Activated CD8-positive, alpha-beta T cell treated with anti-CD3 and anti-CD28 coated beads for 36 hours (primary cell): ENCODE measurements around the gene DNAJB5. TPM values are rescaled to one million over a fixed set of nuclear protein-coding genes. Genes with fewer than 3 reads are reported as not detected.
"Not testable (repeated sequence)": the region's sequence is repeated elsewhere in the genome, so short reads cannot be mapped to it uniquely, and the experiment has no call there.

Source experiments
- ATAC-seq: fragments of 200-7000 bp; cut with Tn5 transposase; one replicate; pipeline ENCODE4 v1.10.0; 2021; ENCODE audit warnings: mild to moderate bottlenecking, moderate library complexity
- CTCF ChIA-PET: fragments of 350-600 bp; sonication (Branson Sonifier 250); formaldehyde crosslinking; loops from one replicate; lab custom pipeline; 2021; ENCODE audit warnings: antibody characterized with exemption; lab: Charles Lee
- POLR2A ChIA-PET: fragments of 350-600 bp; sonication (Branson Sonifier 250); formaldehyde crosslinking; loops from one replicate; lab custom pipeline; 2021; ENCODE audit warnings: antibody characterized with exemption; lab: Charles Lee
- DNase-seq: peaks from one replicate; pipeline ENCODE4 v3.0.0-alpha.2; 2020
- H3K27ac Mint-ChIP-seq: one replicate; pipeline ENCODE4 v1.8.0; 2021; ENCODE audit warnings: mild to moderate bottlenecking, mixed read lengths
- H3K27me3 Mint-ChIP-seq: one replicate; pipeline ENCODE4 v1.8.0; 2021; ENCODE audit warnings: mixed read lengths
- H3K36me3 Mint-ChIP-seq: one replicate; pipeline ENCODE4 v1.8.0; 2021; ENCODE audit warnings: low read depth, mixed read lengths
- H3K4me1 Mint-ChIP-seq: one replicate; pipeline ENCODE4 v1.8.0; 2021; ENCODE audit warnings: low read depth, mixed read lengths
- H3K4me3 Mint-ChIP-seq: one replicate; pipeline ENCODE4 v1.8.0; 2021; ENCODE audit warnings: mild to moderate bottlenecking, moderate library complexity, mixed read lengths
- H3K9me3 Mint-ChIP-seq: one replicate; pipeline ENCODE4 v1.8.0; 2021; ENCODE audit warnings: mixed read lengths
- intact Hi-C: fragments of 100-400 bp; cut with micrococcal nuclease; formaldehyde crosslinking; loops from one replicate; pipeline ENCODE4 v1.10.0; 2022
- total RNA-seq, 2 experiments: library from RNA; stranded (reverse); gene quantifications; one replicate each; pipeline ENCODE4 v1.2.3, GENCODE V29; 2021
- TF ChIP-seq, protein P1 (sequence below): fragments of 200-600 bp; IDR thresholded peaks from one replicate; pipeline ENCODE4 v1.8.0; 2022; ENCODE audit warnings: antibody characterized with exemption, mild to moderate bottlenecking

DNAJB5 gene
- total RNA-seq = 10 to 100 TPM; 14.6 to 16.4 TPM

DNA sequence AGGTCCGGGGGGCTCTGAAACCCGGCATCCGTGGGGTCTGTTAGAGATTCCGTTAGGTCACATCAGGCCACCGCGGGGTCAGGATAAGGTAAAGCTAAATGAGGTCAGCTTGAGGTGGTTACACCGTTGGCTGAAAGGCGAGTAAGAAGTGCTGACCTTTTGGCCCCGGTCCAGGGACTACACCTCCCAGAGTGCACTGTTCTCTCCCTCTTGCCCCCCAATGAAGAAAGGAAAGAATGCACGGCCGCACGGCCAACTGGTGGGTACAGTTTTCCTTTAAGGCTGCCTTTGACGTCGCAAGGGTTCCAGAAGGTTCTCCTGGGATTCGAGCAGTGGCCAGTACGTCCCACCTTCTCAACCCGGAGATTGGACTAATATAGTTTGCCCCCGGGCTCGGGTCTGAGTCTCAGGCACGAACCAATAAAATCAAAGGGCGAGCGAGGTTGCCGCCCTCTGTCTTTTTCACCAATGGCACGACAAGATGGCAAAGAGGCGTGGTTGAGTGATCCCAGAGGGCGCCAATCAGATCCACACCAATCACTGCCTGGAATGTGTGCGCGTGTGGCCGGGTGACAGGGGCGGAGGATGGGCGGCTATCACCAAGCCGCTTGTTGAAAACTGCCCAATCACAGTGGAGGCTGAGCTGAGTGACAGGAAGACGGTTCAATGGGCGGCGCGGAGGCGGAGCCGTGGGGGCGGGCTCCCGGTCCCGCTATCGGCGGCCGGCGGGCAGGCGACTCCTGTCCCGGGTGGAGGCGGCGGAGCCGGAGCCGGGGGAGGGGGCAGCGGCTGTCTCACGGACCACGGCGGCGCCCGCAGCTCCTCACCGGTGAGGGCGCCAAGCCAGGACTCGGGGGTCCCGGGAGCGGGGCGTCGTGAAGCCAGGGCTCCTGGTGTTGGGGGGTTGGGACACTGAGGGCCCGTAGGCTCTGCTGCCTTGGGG lies at the start of gene DNAJB5:
Gene DNAJB5 (plus strand): TSS at position 743 of the 943 bp plus-strand sequence. CDS start 886 bp downstream, outside the sequence.
- peaks cover 12% of the 10 kb centered on the region for H3K36me3 Mint-ChIP-seq
- TF ChIP-seq, protein P1, sequence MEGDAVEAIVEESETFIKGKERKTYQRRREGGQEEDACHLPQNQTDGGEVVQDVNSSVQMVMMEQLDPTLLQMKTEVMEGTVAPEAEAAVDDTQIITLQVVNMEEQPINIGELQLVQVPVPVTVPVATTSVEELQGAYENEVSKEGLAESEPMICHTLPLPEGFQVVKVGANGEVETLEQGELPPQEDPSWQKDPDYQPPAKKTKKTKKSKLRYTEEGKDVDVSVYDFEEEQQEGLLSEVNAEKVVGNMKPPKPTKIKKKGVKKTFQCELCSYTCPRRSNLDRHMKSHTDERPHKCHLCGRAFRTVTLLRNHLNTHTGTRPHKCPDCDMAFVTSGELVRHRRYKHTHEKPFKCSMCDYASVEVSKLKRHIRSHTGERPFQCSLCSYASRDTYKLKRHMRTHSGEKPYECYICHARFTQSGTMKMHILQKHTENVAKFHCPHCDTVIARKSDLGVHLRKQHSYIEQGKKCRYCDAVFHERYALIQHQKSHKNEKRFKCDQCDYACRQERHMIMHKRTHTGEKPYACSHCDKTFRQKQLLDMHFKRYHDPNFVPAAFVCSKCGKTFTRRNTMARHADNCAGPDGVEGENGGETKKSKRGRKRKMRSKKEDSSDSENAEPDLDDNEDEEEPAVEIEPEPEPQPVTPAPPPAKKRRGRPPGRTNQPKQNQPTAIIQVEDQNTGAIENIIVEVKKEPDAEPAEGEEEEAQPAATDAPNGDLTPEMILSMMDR = no peak

DNA sequence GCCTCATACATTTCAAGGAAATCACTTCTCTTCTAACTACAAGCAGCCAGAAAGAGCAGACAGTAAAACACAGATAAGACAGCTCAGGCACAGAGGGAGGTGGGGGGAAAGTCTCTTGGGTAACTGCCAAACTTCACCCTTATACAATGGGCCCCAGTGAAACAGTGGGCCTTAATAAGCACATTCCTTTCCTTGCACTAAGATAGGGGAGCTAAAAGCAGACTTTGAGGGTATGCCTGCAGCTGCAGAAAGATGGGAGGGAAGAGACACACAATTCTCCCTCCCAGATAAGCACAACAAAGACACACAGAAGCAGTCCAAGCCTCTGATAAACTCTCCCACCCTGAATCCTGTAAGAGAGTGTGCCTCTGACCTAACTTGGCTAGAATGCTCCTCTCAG lies 49.6 kb upstream of the DNAJB5 start:
- H3K9me3 Mint-ChIP-seq, POLR2A ChIA-PET, H3K36me3 Mint-ChIP-seq, H3K4me1 Mint-ChIP-seq, intact Hi-C loops, ATAC-seq, H3K27me3 Mint-ChIP-seq, H3K27ac Mint-ChIP-seq, CTCF ChIA-PET, DNase-seq, H3K4me3 Mint-ChIP-seq: not testable (repeated sequence)

More for the DNA sequence above, at the start of gene DNAJB5:
- H3K27ac Mint-ChIP-seq = peak within 1 kb of the TSS; percentile 91
- H3K27me3 Mint-ChIP-seq = no peaks in the 10 kb centered on the region
- ChIA-PET CTCF (interaction anchor here (1.0 to 3.4 kb wide), 3 partner anchors 8 to 90 kb away, joined by 3 to 15 read pairs (median 3); no protein-coding TSS in a partner anchor), POLR2A (interaction anchor here (1.0 to 1.4 kb wide), 4 partner anchors 13 to 103 kb away, joined by 3 to 7 read pairs (median 4); partner anchors contain the start of gene VCP)
- ATAC-seq = peak; percentile 85
- H3K4me3 Mint-ChIP-seq = peak within 1 kb of the TSS; percentile 80
- H3K9me3 Mint-ChIP-seq = no peaks in the 10 kb centered on the region
- intact Hi-C loops = no loop called here
- peaks cover 72% of the 10 kb centered on the region for H3K4me1 Mint-ChIP-seq
- peak; percentile 98 for DNase-seq

DNA sequence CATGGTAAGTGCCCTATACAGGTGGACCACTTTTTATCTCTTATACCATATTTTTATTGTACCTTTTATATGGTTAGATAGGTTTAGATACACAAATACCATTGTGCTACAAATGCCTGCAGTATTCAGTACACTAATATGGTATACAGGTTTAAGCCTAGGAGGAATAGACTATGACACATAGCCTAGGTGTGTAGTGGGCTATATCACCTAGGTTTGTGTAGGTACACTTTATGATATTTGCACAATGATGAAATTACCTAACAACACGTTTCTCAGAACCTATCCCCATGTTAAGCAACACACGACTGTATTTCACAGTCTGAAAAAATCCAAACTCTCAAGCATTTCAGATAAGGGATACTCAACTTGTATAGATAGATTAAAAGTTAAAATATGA lies 41.1 kb upstream of the DNAJB5 start:
- no peak for DNase-seq
- Mint-ChIP-seq H3K4me3 (no peak overlapping the region), H3K36me3 (no peaks in the 10 kb centered on the region), H3K4me1 (no peaks in the 10 kb centered on the region), H3K27me3 (peaks cover 21% of the 10 kb centered on the region), H3K9me3 (no peaks in the 10 kb centered on the region), H3K27ac (no peak overlapping the region)
- intact Hi-C loops = no loop called here
- ATAC-seq = no peak
- TF ChIP-seq, protein P1 = no peak
- CTCF ChIA-PET = no interaction called here
- POLR2A ChIA-PET = interaction anchor here (0.6 kb wide), 1 partner anchor 130 kb away, joined by 3 read pairs; no protein-coding TSS in a partner anchor

DNA sequence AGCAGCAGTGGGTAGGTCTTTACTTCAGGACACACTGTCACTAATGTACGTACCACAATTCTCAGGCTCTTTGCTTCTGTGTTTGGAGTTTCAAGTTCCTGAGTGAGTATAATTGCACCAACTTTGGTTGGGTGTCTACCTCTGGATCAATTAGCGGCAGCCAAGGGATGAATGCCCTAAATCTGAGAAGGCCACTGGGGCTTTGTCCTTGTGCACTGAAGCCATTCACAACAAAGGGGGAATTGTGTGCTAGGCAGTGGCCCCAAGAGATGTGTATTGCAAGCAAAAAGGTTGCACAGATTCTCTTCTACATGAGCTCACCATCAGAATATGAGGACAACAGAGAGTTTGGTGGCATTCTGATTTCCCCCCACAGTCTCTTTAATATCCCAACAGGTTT lies 35.3 kb upstream of the DNAJB5 start:
- peaks cover 8% of the 10 kb centered on the region for H3K4me1 Mint-ChIP-seq
- H3K27me3 Mint-ChIP-seq = peaks cover 41% of the 10 kb centered on the region
- no peak overlapping the region for H3K4me3 Mint-ChIP-seq
- DNase-seq (no peak), ATAC-seq (no peak)
- intact Hi-C loops = no loop called here
- TF ChIP-seq, protein P1 = no peak
- no peak overlapping the region for H3K27ac Mint-ChIP-seq
- POLR2A ChIA-PET = interaction anchor here (0.6 to 0.7 kb wide), 2 partner anchors 8 to 439 kb away, joined by 3 read pairs; no protein-coding TSS in a partner anchor
- H3K9me3 Mint-ChIP-seq = no peaks in the 10 kb centered on the region
- CTCF ChIA-PET = no interaction called here
- H3K36me3 Mint-ChIP-seq = no peaks in the 10 kb centered on the region

DNA sequence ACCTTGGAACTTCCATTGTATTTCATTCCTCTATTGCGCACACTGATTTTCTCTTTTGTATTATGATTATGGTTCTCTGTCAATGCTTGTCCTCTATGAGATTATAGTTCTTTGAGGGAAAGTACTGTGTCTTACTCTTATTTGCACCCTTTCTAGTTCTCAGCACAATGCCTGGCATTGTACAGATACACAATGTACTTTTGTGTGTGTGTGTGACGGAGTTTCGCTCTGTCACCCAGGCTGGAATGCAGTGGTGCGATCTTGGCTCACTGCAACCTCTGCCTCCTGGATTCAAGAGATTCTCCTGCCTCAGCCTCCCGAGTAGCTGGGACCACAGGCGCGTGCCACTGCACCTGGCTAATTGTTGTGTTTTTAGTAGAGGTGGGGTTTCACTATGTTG lies 33.5 kb upstream of the DNAJB5 start:
- H3K27ac Mint-ChIP-seq, H3K9me3 Mint-ChIP-seq, POLR2A ChIA-PET, ATAC-seq, intact Hi-C loops, H3K4me3 Mint-ChIP-seq, DNase-seq, CTCF ChIA-PET, H3K36me3 Mint-ChIP-seq: not testable (repeated sequence)
- Mint-ChIP-seq H3K27me3 (peaks cover 49% of the 10 kb centered on the region), H3K4me1 (peaks cover 13% of the 10 kb centered on the region)

DNA sequence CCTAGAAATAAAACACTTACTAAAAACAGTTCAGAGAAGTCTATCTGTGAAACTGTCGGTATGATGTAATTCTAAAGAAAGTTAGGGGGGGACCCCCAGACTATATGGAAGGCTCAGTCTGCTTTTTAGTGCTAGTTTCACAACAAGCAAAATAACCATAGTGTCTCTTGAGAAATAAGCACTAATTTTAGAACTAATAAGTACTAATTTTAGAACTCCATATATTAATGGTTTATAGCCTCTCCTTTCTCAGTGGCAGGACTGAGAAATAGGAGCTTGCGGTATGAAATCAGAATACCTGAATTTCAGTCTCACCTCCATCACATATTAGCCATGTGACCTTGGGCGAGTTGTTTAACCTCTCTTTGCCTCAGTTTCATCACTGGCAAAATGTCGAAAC lies 32.9 kb upstream of the DNAJB5 start:
- H3K36me3 Mint-ChIP-seq = no peaks in the 10 kb centered on the region
- H3K27me3 Mint-ChIP-seq = peaks cover 51% of the 10 kb centered on the region
- no peak overlapping the region for H3K4me3 Mint-ChIP-seq
- ATAC-seq (peak; percentile 37), DNase-seq (no peak)
- CTCF ChIA-PET = no interaction called here
- H3K27ac Mint-ChIP-seq = no peak overlapping the region
- POLR2A ChIA-PET = no interaction called here
- H3K4me1 Mint-ChIP-seq = peaks cover 18% of the 10 kb centered on the region
- H3K9me3 Mint-ChIP-seq = no peaks in the 10 kb centered on the region
- TF ChIP-seq, protein P1 = no peak
- intact Hi-C loops = no loop called here
